Fibroblast of skin of left biceps (primary cell): ENCODE results near the gene ACKR3.
A peak's percentile ranks its signal among the peaks of the same experiment; 100 is the strongest.

Source experiments
- DNase-seq, 2 experiments: peaks; one replicate each; pipeline ENCODE4 v3.0.0-alpha.2; 2013; ENCODE audit warnings: low read depth in 2 of 2

Gene ACKR3

DNA sequence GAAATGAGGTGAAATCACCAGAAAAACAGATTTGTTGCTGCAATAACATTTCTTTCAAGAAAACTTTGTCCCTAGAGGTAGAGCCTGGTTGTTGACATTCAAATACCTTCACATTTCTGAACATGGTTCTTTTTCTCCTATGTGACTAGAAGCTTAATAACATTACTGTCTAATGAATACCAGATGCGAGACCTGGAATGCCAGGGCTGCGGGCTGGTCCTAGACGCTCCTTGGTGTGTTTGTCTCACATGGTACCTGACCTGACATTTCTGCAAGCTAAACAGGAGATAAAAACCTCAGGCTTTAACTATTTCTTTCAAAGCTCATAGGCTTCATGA is 38.5 kb downstream of the ACKR3 start:
- DNase-seq, result peak; percentile 28 to 35

GRCh38 chr2:236608710-236609109 is 39.1 kb downstream of the ACKR3 start:
- peak in 1 of 2 experiments; percentile 11 for DNase-seq

GRCh38 chr2:236610991-236611821 is 41.6 kb downstream of the ACKR3 start:
- peak; percentile 30 to 37 for DNase-seq

- no peak for DNase-seq
Observed at GRCh38 chr2:236612737-236613136, 43.1 kb downstream of the ACKR3 start.

- DNase-seq, result no peak
Observed at GRCh38 chr2:236613612-236614011, 44.0 kb downstream of the ACKR3 start.

- no peak for DNase-seq
Observed at GRCh38 chr2:236614551-236614950, 44.9 kb downstream of the ACKR3 start.

- DNase-seq, result no peak
Observed at GRCh38 chr2:236616031-236616430, 46.4 kb downstream of the ACKR3 start.

- DNase-seq, result no peak
Observed at GRCh38 chr2:236616624-236617023, 47.0 kb downstream of the ACKR3 start.

- no peak for DNase-seq
Observed at GRCh38 chr2:236617221-236617737, 47.7 kb downstream of the ACKR3 start.

GRCh38 chr2:236617796-236618195 is 48.2 kb downstream of the ACKR3 start:
- no peak for DNase-seq

DNA sequence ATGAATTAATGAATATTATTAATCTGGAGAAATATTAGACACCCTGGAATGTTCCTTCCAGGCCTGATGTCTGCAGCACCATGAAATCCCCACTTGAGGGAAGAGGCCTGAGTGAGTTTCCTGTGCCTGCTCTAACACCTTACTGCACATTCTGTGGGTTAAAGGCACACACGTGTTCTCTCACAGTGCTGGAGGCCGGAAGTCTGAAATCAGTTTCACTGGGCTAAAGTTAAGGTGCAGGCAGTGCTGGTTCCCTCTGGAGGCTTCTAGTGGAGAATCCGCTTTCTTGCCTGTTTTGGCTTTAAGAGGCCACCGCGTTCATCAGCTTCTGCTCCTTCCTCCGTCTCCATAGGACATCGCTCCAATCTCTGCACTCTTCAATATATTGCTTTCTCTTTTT is 48.7 kb downstream of the ACKR3 start:
- no peak for DNase-seq

DNA sequence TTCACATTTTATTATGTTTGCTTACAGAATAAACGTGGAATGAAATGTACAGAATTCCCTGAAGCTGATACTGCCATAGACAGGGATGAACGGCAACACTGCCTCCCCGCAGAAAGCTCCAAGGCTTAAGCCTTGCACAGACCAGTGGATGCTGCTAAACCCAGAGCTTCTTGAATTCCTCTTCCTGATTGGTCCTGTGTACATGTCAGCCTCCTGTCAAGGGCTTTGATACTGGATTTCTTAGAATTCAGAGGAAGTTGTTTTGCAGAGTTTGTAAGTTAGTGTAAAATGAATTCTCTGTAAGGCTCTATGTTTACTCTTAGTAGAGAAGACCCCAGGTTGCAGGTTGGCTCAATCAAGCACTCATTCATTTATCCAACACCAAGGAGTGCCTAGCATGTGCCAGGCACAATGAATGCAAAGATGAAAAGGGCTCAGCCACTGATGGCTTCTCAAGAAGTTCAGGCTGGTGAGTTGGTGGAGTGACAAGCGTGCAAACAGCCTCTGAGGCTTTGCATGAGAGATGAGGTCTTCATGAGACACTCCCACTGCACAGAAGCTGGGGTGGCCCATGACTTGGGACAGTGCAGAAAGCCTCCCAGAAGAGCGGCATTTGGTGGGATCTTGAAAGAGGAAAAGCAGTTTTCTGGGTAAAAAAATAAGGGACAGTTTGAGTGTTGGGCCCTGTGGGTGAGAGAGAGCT is 50.4 kb downstream of the ACKR3 start:
- no peak for DNase-seq

GRCh38 chr2:236621786-236622185 is 52.2 kb downstream of the ACKR3 start:
- DNase-seq, result no peak

GRCh38 chr2:236622201-236622600 is 52.6 kb downstream of the ACKR3 start:
- DNase-seq, result no peak

GRCh38 chr2:236622660-236623059 is 53.0 kb downstream of the ACKR3 start:
- no peak for DNase-seq

DNA sequence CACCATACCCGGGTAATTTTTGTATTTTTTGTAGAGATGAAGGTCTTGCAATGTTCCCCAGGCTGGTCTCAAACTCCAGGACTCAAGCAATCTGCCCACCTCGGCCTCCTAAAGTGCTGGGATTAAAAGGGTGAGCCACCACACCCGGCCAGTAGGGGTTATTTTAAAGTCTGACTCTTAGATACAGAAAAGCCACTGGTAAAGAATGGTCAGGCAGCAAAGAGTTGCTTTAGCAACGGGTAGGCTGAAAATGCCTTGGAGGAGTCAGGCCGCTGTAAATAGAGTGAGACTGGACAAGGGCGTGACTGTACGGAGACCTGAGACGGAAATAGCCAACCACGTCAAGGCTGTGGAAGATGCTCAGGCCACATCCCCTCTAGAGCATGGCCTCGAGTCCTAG is 54.2 kb downstream of the ACKR3 start:
- DNase-seq, result no peak

DNA sequence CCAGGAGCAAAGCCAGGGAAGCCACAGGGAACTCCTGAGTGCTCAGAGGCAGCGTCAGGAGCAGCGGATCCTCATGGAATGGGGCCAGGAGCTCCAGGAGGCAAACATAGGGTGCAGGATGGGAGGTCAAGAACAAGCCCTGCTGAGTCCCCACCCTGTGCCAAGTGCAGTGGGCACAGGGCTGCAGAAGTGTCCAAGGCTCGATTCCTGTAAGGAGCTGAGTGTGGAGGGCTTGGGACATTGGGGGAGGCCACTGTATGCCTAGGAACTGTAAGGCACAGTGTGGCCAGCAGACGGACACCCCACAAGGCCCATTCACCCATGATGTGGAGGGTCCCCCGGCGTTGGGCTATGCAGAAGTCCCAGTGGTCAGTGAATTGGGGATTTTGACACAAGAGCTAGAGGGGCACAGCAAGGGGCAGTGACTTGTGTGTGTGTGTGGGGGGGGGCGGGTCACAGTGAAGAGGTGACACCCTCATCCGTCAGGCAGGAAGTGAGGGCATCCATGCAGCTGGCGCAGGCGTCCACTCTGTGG is 55.6 kb downstream of the ACKR3 start:
- DNase-seq, result no peak

DNA sequence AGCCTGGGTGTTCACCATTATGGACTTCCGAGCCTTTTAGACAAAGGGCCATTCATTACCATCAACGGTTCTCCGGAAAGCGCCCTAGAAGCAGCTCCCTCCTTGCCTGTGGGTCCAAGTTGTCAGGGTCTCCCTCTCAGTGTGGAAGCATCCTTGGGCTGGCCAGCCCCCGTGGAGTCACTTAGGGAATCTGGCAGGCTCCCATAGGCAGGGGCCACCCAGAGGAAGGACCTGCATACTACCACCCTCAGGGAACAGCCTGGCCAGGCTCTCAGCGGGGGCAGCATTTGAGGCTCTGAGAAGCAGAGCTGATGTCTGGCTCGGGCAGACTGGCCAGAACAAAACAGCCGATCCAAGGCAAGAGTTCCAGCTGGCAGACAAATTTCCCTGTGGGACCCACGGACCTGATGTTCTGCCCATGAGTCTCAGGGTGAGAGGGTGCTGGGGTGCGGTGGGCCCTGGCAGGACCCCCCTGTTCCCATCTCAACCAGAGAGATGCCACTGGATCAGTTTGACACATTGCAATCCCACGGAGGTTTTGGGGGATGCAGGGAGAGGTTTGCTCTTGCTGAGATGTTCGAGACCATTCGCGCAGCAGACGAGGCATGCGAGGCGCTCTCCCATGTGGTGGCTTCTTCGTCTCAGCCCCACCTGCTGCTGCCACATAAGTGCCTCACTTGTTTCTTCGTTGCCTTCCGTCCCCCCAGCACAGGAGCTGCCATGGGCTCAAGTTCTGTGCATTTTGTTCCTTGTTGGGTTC is 56.9 kb downstream of the ACKR3 start:
- DNase-seq, result no peak

DNA sequence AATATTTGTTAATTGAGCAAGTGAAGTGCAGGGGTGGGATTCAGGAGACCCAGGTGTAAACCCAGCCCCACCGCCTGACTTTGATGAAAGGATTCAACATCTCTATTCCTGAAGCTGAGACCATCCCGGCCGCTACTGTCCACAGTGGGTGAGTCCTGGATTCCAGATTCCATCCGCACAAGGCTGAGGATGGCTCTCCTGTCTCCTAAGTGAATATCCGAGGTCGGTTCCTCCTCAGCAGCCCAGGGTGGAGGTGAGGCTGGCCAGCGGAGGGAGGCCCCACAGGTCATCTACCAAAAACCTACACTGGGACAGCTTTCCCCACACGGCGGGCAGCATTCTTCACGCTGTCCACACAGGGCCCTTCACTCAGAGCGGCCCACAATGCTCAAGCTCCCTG is 57.6 kb downstream of the ACKR3 start:
- DNase-seq, result no peak

GRCh38 chr2:236627841-236628240 is 58.2 kb downstream of the ACKR3 start:
- no peak for DNase-seq

DNA sequence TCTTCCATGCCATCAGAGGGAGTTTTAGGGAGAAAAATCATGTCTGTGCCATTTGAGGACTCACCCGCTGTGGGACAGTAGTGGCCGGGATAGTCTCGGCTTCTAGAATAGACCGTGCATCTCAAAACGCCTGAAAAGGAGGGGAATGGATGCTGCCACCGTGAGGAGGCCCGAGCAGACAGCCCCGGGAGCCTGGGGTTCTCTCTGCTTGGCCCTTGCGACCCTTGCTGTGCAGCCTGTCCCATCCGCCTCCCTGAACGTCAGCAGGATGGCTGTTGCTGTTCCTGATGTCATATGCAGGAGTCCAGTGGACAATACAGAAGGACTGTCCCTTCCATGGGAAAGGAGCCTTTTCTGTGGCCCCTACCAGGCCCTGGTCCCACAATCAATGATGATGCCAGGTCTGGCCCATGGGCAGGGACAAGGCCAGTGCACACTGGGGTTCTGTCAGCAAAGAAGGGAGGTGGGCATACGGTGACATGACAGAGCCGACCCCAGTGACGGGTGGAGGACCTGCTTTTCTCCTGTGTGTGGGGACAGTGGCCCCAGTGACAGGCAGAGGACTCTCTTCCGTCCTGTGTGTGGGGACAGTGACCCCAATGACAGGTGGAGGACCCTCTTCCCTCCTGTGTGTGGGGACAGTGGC is 58.8 kb downstream of the ACKR3 start:
- no peak for DNase-seq
